Heart left ventricle (tissue), 13 donors: ENCODE measurements around the gene ETF1.

Experiments
- CTCF ChIP-seq, 12 donors: fragments of 200-600 bp; sonication (generic) in 4 of 12; IDR thresholded peaks; one replicate each; pipeline versions ENCODE4 v1.5.0 to v1.8.0; 2018 to 2022; ENCODE audit warnings: antibody characterized with exemption in 12 of 12, mild to moderate bottlenecking in 5 of 12
- POLR2A ChIP-seq, 2 donors: fragments of 450-650 bp; IDR thresholded peaks; one replicate each; pipeline ENCODE4 v1.6.1; 2017; ENCODE audit warnings: antibody characterized with exemption in 2 of 2, mild to moderate bottlenecking in 2 of 2, moderate library complexity in 2 of 2
- donor health status: ischemic (EF 13 %, LVEDD 7.1; RV severe dilation, severe dysfunction).
- donor health status: DM: no; HTN: yes; CAD: no.
- donor health status: DM: no; HTN: no; CAD: no.
- donor health status: ischemic (EF 25% LVEDD 6.9; RV normal size, moderate dysfunction).
- donor health status: ischemic (EF 25% LVEDD 5.7; RV mildly dilated, moderate dysfunction).
- donor health status: ischemic (EF 35%, LVEDD 5.7; RV mildly dilated, moderate dysfunction).
- donor health status: nonischemic (EF 11% LVEDD 7.7; RV severe dilation, severe dysfunction).
- donor health status: DM: yes; HTN: yes; CAD: no.
- donor health status: PGD.
- donor health status: ischemic (EF 29% LVEDD 5.4; RV normal size, mild dysfunction).
- donor health status: nonischemic (EF 23%, LVEDD 6.1; RV moderate dilation, normal function).

DNA sequence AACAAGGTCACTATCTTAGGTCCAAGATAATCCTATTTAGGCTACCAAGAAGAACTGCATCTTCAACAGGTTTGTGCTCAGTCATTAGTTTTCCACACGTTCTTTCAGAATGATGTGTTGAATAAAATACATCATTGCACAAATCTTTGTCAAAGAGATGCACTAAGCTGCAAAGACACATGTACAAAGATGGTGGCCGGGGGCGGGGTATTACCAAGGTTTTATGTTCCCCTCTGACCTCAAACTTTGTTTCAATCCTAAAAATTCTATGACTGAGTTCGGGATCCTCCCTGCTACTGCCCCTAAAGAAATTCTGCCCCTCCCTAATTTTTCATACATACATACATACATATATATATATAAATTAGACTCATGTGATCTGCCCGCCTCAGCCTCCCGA is 17.9 kb upstream of the ETF1 start:
- TF ChIP-seq CTCF (IDR thresholded peaks at IDR 0.05), result no peak
- no peak for TF ChIP-seq POLR2A (IDR thresholded peaks at IDR 0.05)
